Activated naive CD4-positive, alpha-beta T cell (primary cell): ENCODE data around the gene SLC46A3.
"Not testable (repeated sequence)": the region's sequence is repeated elsewhere in the genome, so short reads cannot be mapped to it uniquely, and the experiment has no call there.

Experiments
- DNase-seq, 4 experiments: peaks; one replicate each; lab custom pipeline; 2025; lab: John Stamatoyannopoulos, UW

SLC46A3 gene

GRCh38 chr13:28729541-28729940, 10.8 kb upstream of the SLC46A3 start:
- DNase-seq, result no peak

GRCh38 chr13:28728642-28729041, 9.9 kb upstream of the SLC46A3 start:
- DNase-seq, result no peak

GRCh38 chr13:28725046-28725610, 6.4 kb upstream of the SLC46A3 start:
- no peak for DNase-seq

GRCh38 chr13:28723806-28724205, 5.0 kb upstream of the SLC46A3 start:
- DNase-seq, result no peak

GRCh38 chr13:28719227-28720055, 671 bp upstream of the SLC46A3 start:
- DNase-seq, result no peak

- DNase-seq, result no peak
Measured at GRCh38 chr13:28718196-28718542, 601 bp downstream of the SLC46A3 start.

- DNase-seq, result no peak
Measured at GRCh38 chr13:28717170-28717569, 1.6 kb downstream of the SLC46A3 start.

GRCh38 chr13:28716511-28716910, 2.3 kb downstream of the SLC46A3 start:
- no peak for DNase-seq

- no peak for DNase-seq
Measured at GRCh38 chr13:28714651-28715050, 4.1 kb downstream of the SLC46A3 start.

- no peak for DNase-seq
Measured at GRCh38 chr13:28710161-28710560, 8.6 kb downstream of the SLC46A3 start.

GRCh38 chr13:28707629-28708427, 10.9 kb downstream of the SLC46A3 start:
- DNase-seq, result no peak

GRCh38 chr13:28705461-28706083, 13.2 kb downstream of the SLC46A3 start:
- no peak for DNase-seq

GRCh38 chr13:28704919-28705318, 13.9 kb downstream of the SLC46A3 start:
- DNase-seq, result no peak

GRCh38 chr13:28704282-28704681, 14.5 kb downstream of the SLC46A3 start:
- DNase-seq, result no peak

GRCh38 chr13:28699246-28699645, 19.5 kb downstream of the SLC46A3 start:
- no peak for DNase-seq

- DNase-seq, result no peak
Measured at GRCh38 chr13:28697441-28697840, 21.3 kb downstream of the SLC46A3 start.

- DNase-seq, result not testable (repeated sequence)
Measured at GRCh38 chr13:28693605-28694491, 24.9 kb downstream of the SLC46A3 start.

- DNase-seq, result no peak
Measured at GRCh38 chr13:28685892-28686291, 32.9 kb downstream of the SLC46A3 start.

GRCh38 chr13:28685114-28685513, 33.7 kb downstream of the SLC46A3 start:
- DNase-seq, result no peak

- DNase-seq, result no peak
Measured at GRCh38 chr13:28684257-28684656, 34.5 kb downstream of the SLC46A3 start.

- not testable (repeated sequence) for DNase-seq
Measured at GRCh38 chr13:28683169-28683568, 35.6 kb downstream of the SLC46A3 start.
